ENCODE measurements around the gene PSG11. TPM values are rescaled to one million over a fixed set of nuclear protein-coding genes. Genes with fewer than 3 reads are reported as not detected.

PSG11 gene
- total RNA-seq, 1 donor = 0.43 TPM

DNA sequence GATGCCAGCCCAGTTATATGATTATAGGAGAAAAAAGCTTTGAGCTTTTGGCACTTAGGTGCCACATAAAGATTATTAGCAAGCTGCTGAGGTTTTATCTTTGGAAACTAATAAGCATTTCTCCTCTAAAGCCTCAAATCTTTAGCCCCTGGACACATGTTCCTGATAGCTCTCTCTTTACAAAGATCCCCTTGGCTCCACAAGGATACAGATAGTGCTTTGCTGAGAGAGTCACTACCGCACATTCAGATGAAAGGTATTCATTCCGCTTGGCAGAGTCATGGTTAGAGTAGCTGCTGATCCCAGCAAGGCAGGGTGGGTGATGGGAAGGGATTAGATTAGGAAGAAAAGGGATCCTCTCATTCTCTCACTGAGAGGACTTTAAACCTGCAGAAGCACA is 61.1 kb downstream of the PSG11 start:
- no peak overlapping the region for H3K4me3 ChIP-seq (ENCODE audit: low read depth, low read length)
- peak; percentile 30 for DNase-seq (ENCODE audit: low read depth)
- TF ChIP-seq, protein P1, sequence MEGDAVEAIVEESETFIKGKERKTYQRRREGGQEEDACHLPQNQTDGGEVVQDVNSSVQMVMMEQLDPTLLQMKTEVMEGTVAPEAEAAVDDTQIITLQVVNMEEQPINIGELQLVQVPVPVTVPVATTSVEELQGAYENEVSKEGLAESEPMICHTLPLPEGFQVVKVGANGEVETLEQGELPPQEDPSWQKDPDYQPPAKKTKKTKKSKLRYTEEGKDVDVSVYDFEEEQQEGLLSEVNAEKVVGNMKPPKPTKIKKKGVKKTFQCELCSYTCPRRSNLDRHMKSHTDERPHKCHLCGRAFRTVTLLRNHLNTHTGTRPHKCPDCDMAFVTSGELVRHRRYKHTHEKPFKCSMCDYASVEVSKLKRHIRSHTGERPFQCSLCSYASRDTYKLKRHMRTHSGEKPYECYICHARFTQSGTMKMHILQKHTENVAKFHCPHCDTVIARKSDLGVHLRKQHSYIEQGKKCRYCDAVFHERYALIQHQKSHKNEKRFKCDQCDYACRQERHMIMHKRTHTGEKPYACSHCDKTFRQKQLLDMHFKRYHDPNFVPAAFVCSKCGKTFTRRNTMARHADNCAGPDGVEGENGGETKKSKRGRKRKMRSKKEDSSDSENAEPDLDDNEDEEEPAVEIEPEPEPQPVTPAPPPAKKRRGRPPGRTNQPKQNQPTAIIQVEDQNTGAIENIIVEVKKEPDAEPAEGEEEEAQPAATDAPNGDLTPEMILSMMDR (IDR thresholded peaks at IDR 0.05; ENCODE audit: insufficient read depth, low read depth, low read length) = no peak

DNA sequence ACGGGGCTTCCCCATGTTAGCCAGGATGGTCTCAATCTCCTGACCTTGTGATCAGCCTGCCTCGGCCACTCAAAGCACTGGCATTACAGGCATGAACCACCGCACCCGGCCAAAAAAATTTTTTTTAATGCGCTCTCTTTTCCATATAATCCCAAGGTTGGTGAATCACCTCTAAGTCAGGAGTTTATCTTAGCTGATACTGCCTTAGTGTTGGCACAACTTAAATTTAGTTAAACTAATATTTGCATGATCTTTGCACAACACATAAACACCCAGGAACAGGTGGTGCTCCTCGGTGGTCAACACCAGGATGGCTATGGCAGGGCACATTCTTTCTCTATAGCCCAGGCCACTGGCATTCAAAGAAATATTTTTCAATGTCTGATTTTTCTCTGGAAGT is 65.2 kb downstream of the PSG11 start:
- H3K4me3 ChIP-seq (ENCODE audit: low read depth, low read length) = no peak overlapping the region
- TF ChIP-seq, protein P1 (IDR thresholded peaks at IDR 0.05; ENCODE audit: insufficient read depth, low read depth, low read length) = no peak
- DNase-seq (ENCODE audit: low read depth) = peak; percentile 18

Other genes with a start within 250 kb of the PSG11 start
- 3.9 and 11.2 TPM in 2 replicates for gene PSG1, start 146.8 kb downstream of the PSG11 start, total RNA-seq
- gene PSG6, start 108.6 kb downstream of the PSG11 start, total RNA-seq = 0.32 and 4.3 TPM in 2 replicates
- not detected in 2 replicates for gene PSG7, start 89.3 kb downstream of the PSG11 start, total RNA-seq
- 0.32 and 5.2 TPM in 2 replicates for gene PSG2, start 56.2 kb upstream of the PSG11 start, total RNA-seq
- gene PSG5, start 160.1 kb upstream of the PSG11 start, total RNA-seq = 39.3 and 45.3 TPM in 2 replicates
- 1.9 and 121 TPM in 2 replicates for gene PSG4, start 179.2 kb upstream of the PSG11 start, total RNA-seq
- 0.32 and 0.43 TPM in 2 replicates for gene PSG9, start 243.1 kb upstream of the PSG11 start, total RNA-seq

Measured in fibroblast of villous mesenchyme (primary cell).